HEK293 (cell line): ENCODE results near the gene MUC5B.

ENCODE experiments used
- GFI1B ChIP-seq: fragments of 450-650 bp; formaldehyde crosslinking; IDR thresholded peaks from 2 replicates; pipeline ENCODE4 v1.5.1; 2016; ENCODE audit warnings: missing biosample characterization, missing genetic modification characterization
- HIC1 ChIP-seq: fragments of 450-650 bp; formaldehyde crosslinking; IDR thresholded peaks from 2 replicates; pipeline ENCODE4 v1.5.1; 2016; ENCODE audit warnings: missing biosample characterization, missing genetic modification characterization
- PRDM4 ChIP-seq: fragments of 450-650 bp; formaldehyde crosslinking; IDR thresholded peaks from 2 replicates; pipeline ENCODE4 v1.5.1; 2017; ENCODE audit warnings: missing biosample characterization, missing genetic modification characterization
- SALL2 ChIP-seq: fragments of 450-650 bp; formaldehyde crosslinking; IDR thresholded peaks from 2 replicates; pipeline ENCODE4 v1.5.0; 2017; ENCODE audit warnings: missing biosample characterization, mild to moderate bottlenecking, missing genetic modification characterization, borderline replicate concordance
- YY2 ChIP-seq: fragments of 450-650 bp; formaldehyde crosslinking; IDR thresholded peaks from 2 replicates; pipeline ENCODE4 v1.5.1; 2016; ENCODE audit warnings: missing biosample characterization, missing genetic modification characterization
- ZBTB26 ChIP-seq: fragments of 450-650 bp; formaldehyde crosslinking; optimal IDR thresholded peaks from 2 replicates; pipeline ENCODE3; 2016; ENCODE audit warnings: missing biosample characterization, mild to moderate bottlenecking, missing genetic modification characterization
- ZNF114 ChIP-seq: fragments of 450-650 bp; formaldehyde crosslinking; IDR thresholded peaks from 2 replicates; pipeline ENCODE4 v1.5.0; 2017; ENCODE audit warnings: missing biosample characterization, missing genetic modification characterization
- ZNF140 ChIP-seq: fragments of 450-650 bp; formaldehyde crosslinking; IDR thresholded peaks from 2 replicates; pipeline ENCODE4 v1.5.1; 2016; ENCODE audit warnings: missing biosample characterization, missing genetic modification characterization
- ZNF2 ChIP-seq: fragments of 450-650 bp; formaldehyde crosslinking; IDR thresholded peaks from 2 replicates; pipeline ENCODE4 v1.5.1; 2016; ENCODE audit warnings: missing biosample characterization, missing genetic modification characterization
- ZNF214 ChIP-seq: fragments of 450-650 bp; formaldehyde crosslinking; IDR thresholded peaks from 2 replicates; pipeline ENCODE4 v1.5.1; 2017; ENCODE audit warnings: missing biosample characterization, mild to moderate bottlenecking, missing genetic modification characterization, borderline replicate concordance
- ZNF302 ChIP-seq: fragments of 450-650 bp; formaldehyde crosslinking; IDR thresholded peaks from 2 replicates; pipeline ENCODE4 v1.5.1; 2016; ENCODE audit warnings: missing biosample characterization, missing genetic modification characterization, low read depth
- ZNF335 ChIP-seq: fragments of 450-650 bp; formaldehyde crosslinking; conservative IDR thresholded peaks from 2 replicates; pipeline ENCODE4 v1.5.1; 2016; ENCODE audit warnings: missing biosample characterization, missing genetic modification characterization
- ZNF341 ChIP-seq: fragments of 450-650 bp; formaldehyde crosslinking; IDR thresholded peaks from 2 replicates; pipeline ENCODE4; 2016; ENCODE audit warnings: low read depth, missing biosample characterization, missing genetic modification characterization
- ZNF362 ChIP-seq: fragments of 450-650 bp; formaldehyde crosslinking; IDR thresholded peaks from 2 replicates; pipeline ENCODE4 v1.5.1; 2016; ENCODE audit warnings: missing biosample characterization, missing genetic modification characterization
- ZNF501 ChIP-seq: fragments of 450-650 bp; formaldehyde crosslinking; IDR thresholded peaks from 2 replicates; pipeline ENCODE4 v1.5.1; 2016; ENCODE audit warnings: missing biosample characterization, missing genetic modification characterization
- ZNF518A ChIP-seq: fragments of 450-650 bp; formaldehyde crosslinking; conservative IDR thresholded peaks from 2 replicates; pipeline ENCODE4 v1.5.1; 2016; ENCODE audit warnings: low read depth, missing biosample characterization, missing genetic modification characterization
- ZNF521 ChIP-seq: fragments of 450-650 bp; formaldehyde crosslinking; IDR thresholded peaks from 2 replicates; pipeline ENCODE4 v1.5.1; 2017; ENCODE audit warnings: missing biosample characterization, mild to moderate bottlenecking, missing genetic modification characterization
- ZNF677 ChIP-seq: fragments of 450-650 bp; IDR thresholded peaks from 2 replicates; pipeline ENCODE4 v1.5.0; 2018; ENCODE audit warnings: missing biosample characterization, mild to moderate bottlenecking, missing genetic modification characterization, moderate library complexity
- ZNF692 ChIP-seq: fragments of 450-650 bp; formaldehyde crosslinking; IDR thresholded peaks from 2 replicates; pipeline ENCODE4 v1.5.1; 2016; ENCODE audit warnings: missing biosample characterization, missing genetic modification characterization
- ZNF76 ChIP-seq: fragments of 450-650 bp; formaldehyde crosslinking; IDR thresholded peaks from 2 replicates; pipeline ENCODE4; 2016; ENCODE audit warnings: low read depth, missing biosample characterization, missing genetic modification characterization, borderline replicate concordance
- ZNF785 ChIP-seq: fragments of 450-650 bp; formaldehyde crosslinking; IDR thresholded peaks from 2 replicates; pipeline ENCODE4 v1.5.1; 2016; ENCODE audit warnings: missing biosample characterization, missing genetic modification characterization
- ZNF830 ChIP-seq: fragments of 450-650 bp; IDR thresholded peaks from 2 replicates; pipeline ENCODE4 v1.5.0; 2018; ENCODE audit warnings: missing biosample characterization, missing genetic modification characterization, low read depth, mild to moderate bottlenecking, moderate library complexity
- ZSCAN4 ChIP-seq: fragments of 450-650 bp; formaldehyde crosslinking; IDR thresholded peaks from 2 replicates; pipeline ENCODE4 v1.5.1; 2017; ENCODE audit warnings: missing biosample characterization, missing genetic modification characterization

MUC5B gene

GRCh38 chr11:1309498-1310317 is 86.8 kb downstream of the MUC5B start, which contains the start of gene TOLLIP (continued):
- TF ChIP-seq ZNF518A (0 out of 2 replicates have a peak, but pooled peaks have one; percentile 43), ZNF140 (tag by site-specific recombination) (no peak), ZNF785 (tag by site-specific recombination) (no peak), SALL2 (tag by site-specific recombination) (no peak), ZNF362 (tag by site-specific recombination) (no peak), ZNF302 (tag by site-specific recombination) (no peak), ZNF830 (no peak), ZNF335 (tag by site-specific recombination) (peak; percentile 70), PRDM4 (no peak), HIC1 (tag by site-specific recombination) (no peak), ZNF114 (tag by site-specific recombination) (no peak), ZBTB26 (tag by site-specific recombination) (peak; percentile 73), ZNF677 (no peak), YY2 (tag by site-specific recombination) (peak; percentile 69; the same call in 1 of the 2 replicates), ZSCAN4 (no peak), ZNF214 (tag by site-specific recombination) (no peak), ZNF76 (tag by site-specific recombination) (0 out of 2 replicates have a peak, but pooled peaks have one; percentile 30), ZNF501 (tag by site-specific recombination) (peak; percentile 41; the same call in 1 of the 2 replicates), ZNF521 (tag by site-specific recombination) (no peak), ZNF692 (tag by site-specific recombination) (peak; percentile 53; the same call in 1 of the 2 replicates), GFI1B (no peak), ZNF2 (peak; percentile 85), ZNF341 (peak; percentile 10; the same call in 1 of the 2 replicates)
